Karpas-422 (cell line): ENCODE measurements around the gene UBE2K. TPM values are rescaled to one million over a fixed set of nuclear protein-coding genes. Genes with fewer than 3 reads are reported as not detected.
"Not testable (repeated sequence)": the region's sequence is repeated elsewhere in the genome, so short reads cannot be mapped to it uniquely, and the experiment has no call there.

Experiments
- DNase-seq: peaks from one replicate; pipeline ENCODE4 v3.0.0-alpha.2; 2015
- H2AFZ ChIP-seq: fragments of 200-600 bp; sonication (generic); 2 replicates; pipeline ENCODE4 v1.6.1; 2014; ENCODE audit warnings: antibody characterized with exemption, low read length, mixed read lengths
- H3K27ac ChIP-seq: fragments of 200-600 bp; sonication (generic); 2 replicates; pipeline ENCODE4 v1.5.1; 2014; ENCODE audit warnings: mild to moderate bottlenecking, low read length, moderate library complexity
- H3K27me3 ChIP-seq: fragments of 200-600 bp; sonication (generic); 2 replicates; pipeline ENCODE4 v1.6.1; 2014; ENCODE audit warnings: low read length, mixed read lengths
- H3K36me3 ChIP-seq: fragments of 200-600 bp; sonication (generic); 2 replicates; pipeline ENCODE4 v1.6.1; 2014; ENCODE audit warnings: low read length, mixed read lengths; ENCODE audit not compliant: insufficient read depth
- H3K4me1 ChIP-seq: fragments of 200-600 bp; sonication (generic); 2 replicates; pipeline ENCODE4 v1.6.1; 2014; ENCODE audit warnings: mild to moderate bottlenecking, low read length, mixed read lengths
- H3K4me2 ChIP-seq: fragments of 200-600 bp; sonication (generic); 2 replicates; pipeline ENCODE4 v1.6.1; 2014; ENCODE audit warnings: low read length, low read depth, mild to moderate bottlenecking; ENCODE audit not compliant: poor library complexity, severe bottlenecking
- H3K4me3 ChIP-seq: fragments of 200-600 bp; sonication (generic); 2 replicates; pipeline ENCODE4 v1.5.1; 2014; ENCODE audit warnings: mild to moderate bottlenecking, antibody characterized with exemption, low read length, mixed read lengths
- H3K79me2 ChIP-seq: fragments of 200-600 bp; sonication (generic); 2 replicates; pipeline ENCODE4 v1.6.1; 2014; ENCODE audit warnings: mild to moderate bottlenecking, low read length, mixed read lengths
- H3K9ac ChIP-seq: fragments of 200-600 bp; sonication (generic); 2 replicates; pipeline ENCODE4 v1.6.0; 2014; ENCODE audit warnings: low read length
- H3K9me2 ChIP-seq: fragments of 200-600 bp; sonication (generic), shearing (Covaris generic); replicated peaks from 2 replicates; pipeline ENCODE4 v1.6.0; 2014; ENCODE audit warnings: mild to moderate bottlenecking, low read length, moderate library complexity; ENCODE audit not compliant: insufficient read depth
- H3K9me3 ChIP-seq: fragments of 300-700, 200-600 bp; sonication (generic); 2 replicates; pipeline ENCODE4 v1.6.1; 2014; ENCODE audit warnings: low read length, mixed read lengths
- H4K20me1 ChIP-seq: fragments of 200-600 bp; sonication (generic); 2 replicates; pipeline ENCODE4 v1.6.1; 2014; ENCODE audit warnings: mild to moderate bottlenecking, antibody characterized with exemption, low read length, low read depth; ENCODE audit not compliant: insufficient read depth
- total RNA-seq: library from RNA; depleted of rRNA; stranded (reverse); fragments of >200 nt; shearing (Covaris generic); gene quantifications from 2 replicates; pipeline ENCODE4 v1.2.3, GENCODE V29; 2014; ENCODE audit warnings: low replicate concordance; rRNA removed

UBE2K gene, protein sequence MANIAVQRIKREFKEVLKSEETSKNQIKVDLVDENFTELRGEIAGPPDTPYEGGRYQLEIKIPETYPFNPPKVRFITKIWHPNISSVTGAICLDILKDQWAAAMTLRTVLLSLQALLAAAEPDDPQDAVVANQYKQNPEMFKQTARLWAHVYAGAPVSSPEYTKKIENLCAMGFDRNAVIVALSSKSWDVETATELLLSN
- 32.9 and 35.8 TPM in 2 replicates for total RNA-seq

DNA sequence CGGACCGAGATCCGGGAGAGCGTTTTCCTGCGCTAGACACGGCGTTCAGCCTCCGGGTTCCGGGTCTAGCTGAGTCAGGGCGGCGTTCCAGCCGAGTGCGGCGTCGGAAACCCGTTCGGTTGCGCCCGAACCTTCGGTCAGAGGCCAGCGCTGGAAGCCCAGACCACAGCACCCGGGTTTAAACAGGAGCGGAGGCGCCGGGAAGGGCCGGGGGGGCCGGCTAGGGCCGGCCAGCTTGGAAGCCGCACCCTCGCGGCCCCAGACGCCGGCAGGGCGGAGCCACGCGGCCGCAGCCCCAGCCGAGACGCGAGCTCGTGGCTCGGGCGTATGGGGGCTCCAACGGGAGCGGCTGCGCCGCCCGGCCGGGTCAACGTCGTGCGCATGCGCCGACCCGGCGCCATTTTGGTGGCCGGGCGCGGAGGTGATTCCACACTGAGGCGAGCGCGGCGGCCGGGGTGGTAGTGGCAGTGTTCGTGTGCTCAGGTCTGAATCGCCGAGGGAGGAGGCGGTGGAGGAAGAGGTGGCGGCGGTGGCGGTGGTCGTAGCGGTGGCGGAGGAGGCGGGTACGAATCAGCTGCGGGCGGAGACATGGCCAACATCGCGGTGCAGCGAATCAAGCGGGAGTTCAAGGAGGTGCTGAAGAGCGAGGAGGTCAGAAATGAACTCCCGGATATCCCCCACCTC is at the start of gene UBE2K:
TSS of gene UBE2K (plus strand) at position 397 of the 684 bp plus-strand sequence. CDS start at position 589, 192 bp downstream.
- Histone ChIP-seq H3K4me3 (peak within 1 kb of the TSS; percentile 88), H4K20me1 (peaks cover 28% of the 10 kb centered on the region; the same call in 1 of the 2 replicates), H3K27ac (peak within 1 kb of the TSS; percentile 63), H3K9me3 (no peaks in the 10 kb centered on the region), H3K9me2 (no peaks in the 10 kb centered on the region), H3K36me3 (peaks cover 11% of the 10 kb centered on the region), H3K4me1 (peaks cover 29% of the 10 kb centered on the region), H3K4me2 (peak within 1 kb of the TSS; percentile 96), H3K79me2 (peaks cover 49% of the 10 kb centered on the region), H3K27me3 (no peaks in the 10 kb centered on the region), H2AFZ (peak within 1 kb of the TSS; percentile 77; the same call in 1 of the 2 replicates), H3K9ac (peak within 1 kb of the TSS; percentile 89)
- DNase-seq, result peak; percentile 96

DNA sequence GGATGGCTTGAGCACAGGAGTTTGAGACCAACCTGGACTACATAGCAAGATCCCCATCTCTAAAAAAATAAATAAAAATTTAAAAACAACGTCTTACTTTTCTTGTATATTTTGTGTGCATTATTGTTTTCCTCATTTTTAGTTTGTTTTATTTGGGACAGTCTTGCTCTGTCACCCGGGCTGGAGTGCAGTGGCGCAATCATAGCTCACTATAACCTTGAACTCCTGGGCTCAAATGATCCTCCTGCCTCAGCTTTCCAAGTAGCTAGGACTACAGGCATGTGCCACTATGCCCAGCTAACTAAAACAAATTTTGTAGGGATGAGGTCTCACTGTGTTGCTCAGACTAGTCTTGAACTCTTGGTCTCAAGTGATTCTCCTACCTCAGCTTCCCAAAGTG is 49.7 kb upstream of the UBE2K start:
- no peaks in the 10 kb centered on the region for H3K36me3 ChIP-seq
- no peak overlapping the region for H3K4me2 ChIP-seq
- no peaks in the 10 kb centered on the region for H3K79me2 ChIP-seq
- H3K9me3 ChIP-seq, result no peaks in the 10 kb centered on the region
- DNase-seq, result no peak
- H3K9ac ChIP-seq, result no peak overlapping the region
- no peak overlapping the region for H3K4me3 ChIP-seq
- no peak overlapping the region for H2AFZ ChIP-seq
- no peaks in the 10 kb centered on the region for H4K20me1 ChIP-seq
- no peaks in the 10 kb centered on the region for H3K27me3 ChIP-seq
- no peak overlapping the region for H3K27ac ChIP-seq
- H3K9me2 ChIP-seq, result no peaks in the 10 kb centered on the region
- H3K4me1 ChIP-seq, result peaks cover 4% of the 10 kb centered on the region

DNA sequence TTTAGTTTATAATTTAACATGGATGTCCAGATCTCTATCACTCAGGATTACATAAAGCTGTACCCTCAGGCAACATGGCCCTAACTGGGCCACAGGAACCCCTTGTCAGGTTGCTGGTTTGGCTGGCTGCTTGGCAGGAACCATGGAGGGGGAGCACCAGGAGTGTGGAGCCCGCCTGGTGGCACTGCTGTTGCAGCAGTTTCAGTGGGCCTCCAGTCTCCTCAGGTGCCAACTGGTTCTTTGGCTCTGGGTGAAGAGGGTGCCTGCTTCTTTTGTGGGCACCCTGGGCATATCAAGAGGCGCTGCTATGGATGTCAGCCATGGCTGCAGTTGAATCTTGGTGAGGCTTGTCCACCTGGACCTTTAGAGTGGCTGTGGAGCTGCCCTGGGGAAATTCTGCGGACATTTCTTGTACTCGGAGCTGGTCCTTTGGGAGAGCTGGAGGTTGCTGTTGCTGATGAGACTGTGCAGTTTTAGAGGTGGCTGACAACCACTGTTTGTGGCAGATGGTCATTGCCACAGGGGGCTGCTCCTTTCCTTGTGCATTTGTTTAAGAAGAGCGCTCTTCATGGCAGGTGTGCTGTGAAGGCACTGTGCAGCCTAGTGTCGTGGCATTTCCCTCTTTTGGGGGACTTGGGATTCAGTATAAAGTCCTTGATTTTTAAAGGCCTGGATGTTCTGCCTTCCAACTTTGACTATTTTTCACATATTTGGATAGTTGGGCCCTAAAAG is 48.9 kb upstream of the UBE2K start:
- Histone ChIP-seq H3K27me3 (no peaks in the 10 kb centered on the region), H3K4me1 (peaks cover 4% of the 10 kb centered on the region), H3K27ac (no peak overlapping the region), H3K36me3 (no peaks in the 10 kb centered on the region), H4K20me1 (no peaks in the 10 kb centered on the region), H3K4me2 (no peak overlapping the region), H2AFZ (no peak overlapping the region), H3K9me3 (no peaks in the 10 kb centered on the region), H3K9me2 (no peaks in the 10 kb centered on the region), H3K4me3 (no peak overlapping the region), H3K9ac (no peak overlapping the region), H3K79me2 (no peaks in the 10 kb centered on the region)
- no peak for DNase-seq

DNA sequence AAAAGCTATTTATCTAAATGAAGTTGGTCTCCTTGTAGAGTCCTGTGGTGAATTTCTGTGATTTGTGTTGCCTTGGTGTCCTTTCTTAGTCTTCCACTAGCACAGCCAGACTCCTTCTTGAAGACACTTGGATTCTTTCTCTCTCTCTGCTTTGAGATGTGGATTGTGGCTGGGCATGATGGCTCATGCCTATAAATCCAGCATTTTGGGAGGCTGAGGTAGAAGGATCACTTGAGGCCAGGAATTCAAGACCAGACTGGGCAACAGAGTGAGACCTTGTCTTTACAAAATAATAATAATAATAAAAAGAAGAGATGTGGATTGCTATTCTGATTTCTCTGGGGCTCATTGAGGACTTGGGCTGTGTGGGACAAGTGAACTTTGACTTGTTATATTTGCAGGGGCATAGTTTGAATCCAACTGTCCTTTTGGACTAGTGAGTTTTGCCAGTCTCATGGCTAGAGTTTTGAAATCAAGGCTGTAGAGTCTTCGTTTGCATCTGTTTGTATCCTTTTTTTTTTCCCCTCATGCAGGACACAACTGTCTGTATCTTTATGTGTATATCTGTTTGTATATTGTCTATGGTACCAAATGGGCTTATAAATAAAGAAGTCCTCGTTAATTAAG is 48.2 kb upstream of the UBE2K start:
- no peak overlapping the region for H3K27ac ChIP-seq
- peaks cover 4% of the 10 kb centered on the region for H3K4me1 ChIP-seq
- DNase-seq, result no peak
- H3K9me3 ChIP-seq, result no peaks in the 10 kb centered on the region
- H4K20me1 ChIP-seq, result no peaks in the 10 kb centered on the region
- no peak overlapping the region for H3K4me3 ChIP-seq
- no peak overlapping the region for H2AFZ ChIP-seq
- H3K79me2 ChIP-seq, result no peaks in the 10 kb centered on the region
- H3K9ac ChIP-seq, result no peak overlapping the region
- no peaks in the 10 kb centered on the region for H3K36me3 ChIP-seq
- no peak overlapping the region for H3K4me2 ChIP-seq
- H3K9me2 ChIP-seq, result no peaks in the 10 kb centered on the region
- H3K27me3 ChIP-seq, result no peaks in the 10 kb centered on the region

DNA sequence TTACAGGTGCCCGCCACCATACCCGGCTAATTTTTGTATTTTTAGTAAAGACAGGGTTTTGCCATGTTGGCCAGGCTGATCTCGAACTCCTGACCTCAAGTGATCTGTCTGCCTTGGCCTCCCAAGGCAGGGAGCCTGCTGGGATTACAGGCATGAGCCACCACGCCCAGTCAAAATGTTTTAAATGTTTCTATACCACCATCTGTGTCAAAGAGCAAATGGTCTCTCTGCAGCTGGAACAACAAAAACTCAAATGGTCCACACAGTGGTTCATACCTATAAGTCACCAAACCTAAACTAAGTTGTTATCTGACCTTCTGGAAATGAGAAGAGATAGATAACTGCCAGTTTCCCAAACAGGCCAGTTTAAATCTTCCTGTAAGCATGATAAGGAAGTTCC is 46.4 kb upstream of the UBE2K start:
- H3K27me3 ChIP-seq, H2AFZ ChIP-seq, H3K36me3 ChIP-seq, H3K79me2 ChIP-seq, H3K4me3 ChIP-seq, H4K20me1 ChIP-seq, DNase-seq, H3K27ac ChIP-seq, H3K9me2 ChIP-seq, H3K9ac ChIP-seq, H3K9me3 ChIP-seq, H3K4me2 ChIP-seq, H3K4me1 ChIP-seq: not testable (repeated sequence)

DNA sequence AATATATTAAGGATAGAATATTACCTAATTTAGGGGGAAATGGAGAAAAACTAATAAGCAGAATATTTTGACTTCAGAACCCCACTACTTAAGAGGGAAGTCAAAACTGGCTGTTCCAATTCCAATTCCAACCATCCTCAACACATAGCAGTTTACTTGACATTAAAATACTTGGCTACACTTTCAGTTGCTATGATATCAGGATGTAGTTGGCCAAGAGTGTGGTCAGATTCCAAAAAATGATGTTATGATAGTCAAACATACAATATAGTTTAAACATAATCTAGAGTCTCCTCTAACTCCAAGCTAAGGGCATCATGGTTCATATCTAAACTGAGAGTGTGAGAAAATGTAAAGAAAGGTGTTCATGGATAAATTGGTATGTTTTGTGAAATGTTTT is 42.7 kb upstream of the UBE2K start:
- H3K4me1 ChIP-seq, result peaks cover 7% of the 10 kb centered on the region
- no peaks in the 10 kb centered on the region for H3K36me3 ChIP-seq
- no peak overlapping the region for H3K27ac ChIP-seq
- no peaks in the 10 kb centered on the region for H3K9me3 ChIP-seq
- no peak overlapping the region for H3K4me2 ChIP-seq
- H4K20me1 ChIP-seq, result no peaks in the 10 kb centered on the region
- no peak for DNase-seq
- H3K27me3 ChIP-seq, result no peaks in the 10 kb centered on the region
- no peaks in the 10 kb centered on the region for H3K79me2 ChIP-seq
- no peak overlapping the region for H3K4me3 ChIP-seq
- H2AFZ ChIP-seq, result no peak overlapping the region
- no peaks in the 10 kb centered on the region for H3K9me2 ChIP-seq
- H3K9ac ChIP-seq, result no peak overlapping the region

DNA sequence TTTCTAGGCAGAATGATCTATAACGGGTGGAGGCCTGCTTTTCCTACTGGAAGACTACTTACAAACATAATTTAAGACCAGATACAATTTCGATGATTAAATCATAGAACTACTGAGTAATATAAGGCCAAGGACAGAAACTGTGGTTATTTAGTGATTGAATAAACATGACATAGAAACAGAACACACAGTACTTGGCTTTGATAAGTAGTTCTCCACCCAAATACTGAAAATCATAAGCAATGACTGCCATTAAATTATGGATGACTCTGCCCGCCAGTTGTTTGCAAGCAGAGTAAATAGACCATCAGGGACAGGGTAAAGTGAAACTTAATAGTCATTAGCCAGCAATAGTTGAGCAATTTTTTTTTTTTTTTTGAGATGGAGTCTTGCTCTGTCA is 42.1 kb upstream of the UBE2K start:
- H3K27me3 ChIP-seq, result no peaks in the 10 kb centered on the region
- no peaks in the 10 kb centered on the region for H3K9me3 ChIP-seq
- H3K4me2 ChIP-seq, result no peak overlapping the region
- no peak for DNase-seq
- H2AFZ ChIP-seq, result no peak overlapping the region
- H3K4me3 ChIP-seq, result no peak overlapping the region
- no peak overlapping the region for H3K9ac ChIP-seq
- peaks cover 7% of the 10 kb centered on the region for H3K4me1 ChIP-seq
- no peak overlapping the region for H3K27ac ChIP-seq
- no peaks in the 10 kb centered on the region for H3K36me3 ChIP-seq
- H3K9me2 ChIP-seq, result no peaks in the 10 kb centered on the region
- no peaks in the 10 kb centered on the region for H3K79me2 ChIP-seq
- H4K20me1 ChIP-seq, result no peaks in the 10 kb centered on the region

DNA sequence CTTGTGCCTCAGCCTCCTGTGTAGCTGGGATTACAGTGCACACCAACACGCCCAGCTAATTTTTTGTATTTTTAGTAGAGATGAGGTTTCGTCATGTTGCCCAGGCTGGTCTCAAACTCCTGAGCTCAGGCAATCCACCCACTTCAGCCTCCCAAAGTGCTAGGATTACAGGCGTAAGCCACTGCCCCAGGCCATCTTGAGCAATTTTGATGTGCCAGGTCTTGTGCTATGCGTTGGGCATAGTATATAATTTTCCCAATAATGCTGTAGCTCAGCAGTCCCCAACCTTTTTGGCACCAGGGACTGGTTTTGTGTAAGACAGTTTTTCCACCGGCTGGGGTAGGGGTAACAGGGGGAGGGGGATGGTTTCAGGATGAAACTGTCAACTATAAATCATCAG is 41.3 kb upstream of the UBE2K start:
- H3K79me2 ChIP-seq, H3K9me3 ChIP-seq, H4K20me1 ChIP-seq, DNase-seq, H3K9ac ChIP-seq, H3K9me2 ChIP-seq, H3K4me2 ChIP-seq, H3K4me1 ChIP-seq, H3K4me3 ChIP-seq, H3K27me3 ChIP-seq, H2AFZ ChIP-seq, H3K27ac ChIP-seq, H3K36me3 ChIP-seq: not testable (repeated sequence)
